GM12872 (cell line): Measurements from ENCODE around the gene IGF2.

Source experiments
- CTCF ChIP-seq: IDR thresholded peaks from 3 replicates; pipeline ENCODE4 v1.5.1; 2011; ENCODE audit warnings: low read depth, mild to moderate bottlenecking, low read length, moderate library complexity; ENCODE audit not compliant: insufficient read depth

The IGF2 gene

GRCh38 chr11:2132246-2132645 lies 6.9 kb downstream of the IGF2 start:
- no peak for TF ChIP-seq CTCF

GRCh38 chr11:2131371-2132236 lies 7.6 kb downstream of the IGF2 start:
- no peak for TF ChIP-seq CTCF

- TF ChIP-seq CTCF = no peak
Measured at GRCh38 chr11:2130881-2131352, 8.3 kb downstream of the IGF2 start.

- no peak for TF ChIP-seq CTCF
Measured at GRCh38 chr11:2129699-2130366, 9.4 kb downstream of the IGF2 start.

- no peak for TF ChIP-seq CTCF
Measured at GRCh38 chr11:2129308-2129698, 9.9 kb downstream of the IGF2 start.

GRCh38 chr11:2128511-2129307 lies 10.5 kb downstream of the IGF2 start:
- no peak for TF ChIP-seq CTCF

GRCh38 chr11:2128130-2128510 lies 11.1 kb downstream of the IGF2 start:
- no peak for TF ChIP-seq CTCF
